ENCODE data around the gene CENPU.
"Not testable (repeated sequence)": the region's sequence is repeated elsewhere in the genome, so short reads cannot be mapped to it uniquely, and the experiment has no call there.

The CENPU gene, protein sequence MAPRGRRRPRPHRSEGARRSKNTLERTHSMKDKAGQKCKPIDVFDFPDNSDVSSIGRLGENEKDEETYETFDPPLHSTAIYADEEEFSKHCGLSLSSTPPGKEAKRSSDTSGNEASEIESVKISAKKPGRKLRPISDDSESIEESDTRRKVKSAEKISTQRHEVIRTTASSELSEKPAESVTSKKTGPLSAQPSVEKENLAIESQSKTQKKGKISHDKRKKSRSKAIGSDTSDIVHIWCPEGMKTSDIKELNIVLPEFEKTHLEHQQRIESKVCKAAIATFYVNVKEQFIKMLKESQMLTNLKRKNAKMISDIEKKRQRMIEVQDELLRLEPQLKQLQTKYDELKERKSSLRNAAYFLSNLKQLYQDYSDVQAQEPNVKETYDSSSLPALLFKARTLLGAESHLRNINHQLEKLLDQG

GRCh38 chr4:184733654-184734524 lies at the start of gene CENPU:
TSS of gene CENPU (minus strand) at chr4:184734096. CDS start at chr4:184734062, 34 bp downstream.
- DNase-seq: peak; percentile 91

DNA sequence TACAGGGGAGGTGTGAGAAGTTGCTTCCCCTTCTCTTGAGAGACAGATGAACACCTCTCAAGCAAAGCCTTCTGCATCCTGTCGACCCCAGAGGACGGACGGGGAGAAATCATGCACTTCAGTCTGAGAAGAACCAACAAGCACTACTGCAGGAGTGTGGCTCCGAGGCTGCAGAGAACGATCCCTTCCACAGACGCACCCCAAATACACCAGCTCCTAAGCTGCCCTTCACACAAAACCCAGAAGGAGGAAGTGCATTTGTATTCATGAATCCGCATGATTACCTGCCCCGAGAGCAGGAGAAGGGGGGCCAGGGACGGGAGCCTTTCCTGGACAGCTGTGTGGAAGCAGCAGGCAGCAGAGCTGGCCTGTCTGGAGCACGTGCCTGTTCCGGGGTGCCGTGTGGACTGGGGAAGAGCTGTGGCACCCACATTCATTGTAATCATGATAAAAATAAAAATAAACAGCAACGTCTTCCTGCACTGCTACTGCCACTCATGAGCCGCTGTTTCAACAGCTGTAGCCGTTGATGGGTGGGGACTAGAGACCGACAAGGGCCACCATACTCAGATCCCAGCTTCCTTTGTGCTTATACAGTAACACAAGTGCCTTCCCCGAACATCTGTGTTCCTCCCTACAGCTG lies 49.0 kb upstream of the CENPU start:
- DNase-seq: no peak

- DNase-seq: not testable (repeated sequence)
These were observed 45.3 kb upstream of the CENPU start for GRCh38 chr4:184779160-184779559.

DNA sequence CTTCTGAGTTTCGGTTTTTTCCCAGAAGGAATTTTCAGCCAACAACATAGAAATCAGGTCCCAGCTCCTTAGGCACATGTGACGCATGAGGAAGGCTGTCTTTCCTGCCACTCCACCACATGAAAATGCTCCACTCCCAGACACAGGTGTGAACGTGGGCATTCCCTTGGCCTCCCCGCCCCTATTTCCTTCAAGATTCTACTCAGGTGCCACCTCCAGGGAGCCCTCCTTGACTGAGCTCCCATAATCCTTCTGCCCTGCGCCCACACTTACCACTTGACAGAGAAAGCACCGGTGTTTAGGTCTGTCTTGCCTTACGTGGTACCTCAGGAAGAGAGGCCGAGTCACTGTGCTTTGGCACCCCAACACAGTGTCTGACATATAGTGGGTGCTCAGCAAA lies 44.4 kb upstream of the CENPU start:
- no peak for DNase-seq

DNA sequence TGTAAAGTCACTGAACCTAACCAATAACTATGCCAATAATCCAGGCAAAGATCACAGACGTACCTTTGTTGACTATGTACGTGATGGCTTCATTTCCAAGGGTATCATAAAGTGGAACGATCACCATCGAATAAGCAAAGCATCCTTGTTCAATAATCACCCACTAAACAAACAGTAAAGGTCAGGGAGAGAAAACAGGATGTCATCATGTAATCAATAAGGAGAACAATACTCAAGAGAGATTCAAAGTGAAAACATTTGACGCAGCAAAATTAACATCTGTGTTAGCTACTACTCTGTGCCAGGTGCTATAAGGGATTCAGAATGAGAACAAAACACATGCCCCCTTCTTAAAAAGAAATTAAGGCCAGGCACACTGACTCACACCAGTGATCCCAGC lies 42.9 kb upstream of the CENPU start:
- no peak for DNase-seq

GRCh38 chr4:184775854-184776555 lies 42.1 kb upstream of the CENPU start:
- no peak for DNase-seq

DNA sequence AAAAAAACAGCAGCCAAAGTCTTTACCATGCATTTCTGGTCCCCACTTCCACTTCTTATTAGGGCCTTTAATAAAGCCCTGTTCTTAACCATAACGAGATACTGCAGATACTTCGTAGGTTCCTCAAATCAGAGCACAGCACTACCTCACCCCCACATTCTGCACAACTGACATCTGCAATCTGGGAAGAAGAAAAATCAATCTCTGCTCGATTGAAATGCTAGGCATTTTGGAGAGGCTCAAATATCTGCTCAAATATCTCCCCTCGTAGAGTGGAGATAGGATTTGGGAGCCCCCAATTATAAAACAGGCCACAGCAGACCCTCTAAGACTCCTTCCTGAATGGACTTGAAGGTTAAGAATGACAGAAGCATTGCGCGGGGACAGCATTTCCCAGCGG lies 40.3 kb upstream of the CENPU start:
- no peak for DNase-seq

- no peak for DNase-seq
These were observed 37.5 kb upstream of the CENPU start for GRCh38 chr4:184771416-184771815.

DNA sequence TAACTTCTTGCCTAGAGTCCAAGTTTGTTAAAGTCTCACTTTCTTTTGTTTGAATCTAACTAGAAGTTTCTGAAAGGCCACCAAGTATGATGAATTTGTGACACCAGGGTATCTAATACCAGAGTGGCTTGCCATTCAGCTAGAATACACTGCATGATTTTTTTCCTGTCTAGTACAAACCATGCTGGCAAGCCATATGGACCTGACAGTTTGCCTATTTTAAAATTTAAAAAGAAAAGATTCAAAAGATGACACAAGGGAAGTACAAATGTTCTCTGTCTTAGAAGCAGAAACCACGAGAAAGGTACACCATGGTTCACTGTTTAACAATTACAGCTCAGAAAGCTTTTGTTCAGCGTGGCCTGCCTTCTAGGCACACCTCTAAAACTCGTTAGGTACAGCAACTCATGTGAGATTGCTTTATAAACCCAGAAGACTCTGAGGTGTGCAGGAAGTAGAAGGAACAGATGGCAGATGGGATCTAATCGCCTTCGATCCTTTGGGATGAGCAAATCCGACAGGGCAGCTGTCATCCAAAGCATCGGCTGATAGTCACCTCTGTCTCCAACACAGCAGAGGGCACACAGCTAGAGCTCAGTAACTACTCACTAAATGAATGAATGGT lies 35.4 kb upstream of the CENPU start:
- no peak for DNase-seq

DNA sequence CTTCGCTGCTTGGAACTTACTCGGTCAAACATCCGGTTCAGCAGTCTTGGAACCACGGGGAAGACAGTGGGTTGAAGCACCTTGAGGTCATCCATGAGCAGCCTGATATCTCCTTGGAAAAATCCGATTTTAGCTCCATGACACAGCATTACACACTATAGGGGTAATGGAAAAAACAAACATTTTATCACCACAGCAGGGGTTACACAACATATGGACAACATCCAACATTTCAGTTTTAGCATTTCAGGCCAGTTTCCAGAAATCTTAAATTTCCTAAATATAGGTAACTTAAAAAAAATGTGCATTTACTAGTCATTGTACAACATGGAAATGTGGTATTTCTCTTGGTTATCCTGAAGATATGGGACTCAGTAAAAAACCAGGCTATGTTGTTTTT lies 34.4 kb upstream of the CENPU start:
- no peak for DNase-seq

DNA sequence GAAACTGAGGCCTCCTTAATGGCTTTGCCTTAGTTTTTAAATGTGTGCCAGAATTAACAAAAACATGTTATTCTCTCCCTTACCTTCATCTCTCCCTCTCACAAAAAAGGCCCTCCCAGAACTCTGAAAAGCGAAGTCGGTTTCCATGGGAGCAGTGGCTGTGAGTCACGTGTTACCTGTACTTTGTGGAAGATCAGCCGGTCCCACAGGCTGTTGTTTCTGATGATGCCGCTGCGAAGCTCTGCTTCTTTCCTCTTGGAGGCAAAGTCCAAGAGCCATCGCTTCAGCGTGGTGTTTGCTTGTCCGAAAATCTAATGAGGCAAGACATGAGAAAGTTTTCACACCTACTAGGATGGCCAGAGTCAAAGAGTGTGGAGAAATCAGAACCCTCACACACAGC lies 32.5 kb upstream of the CENPU start:
- no peak for DNase-seq

- no peak for DNase-seq
These were observed 31.8 kb upstream of the CENPU start for GRCh38 chr4:184765473-184766340.

DNA sequence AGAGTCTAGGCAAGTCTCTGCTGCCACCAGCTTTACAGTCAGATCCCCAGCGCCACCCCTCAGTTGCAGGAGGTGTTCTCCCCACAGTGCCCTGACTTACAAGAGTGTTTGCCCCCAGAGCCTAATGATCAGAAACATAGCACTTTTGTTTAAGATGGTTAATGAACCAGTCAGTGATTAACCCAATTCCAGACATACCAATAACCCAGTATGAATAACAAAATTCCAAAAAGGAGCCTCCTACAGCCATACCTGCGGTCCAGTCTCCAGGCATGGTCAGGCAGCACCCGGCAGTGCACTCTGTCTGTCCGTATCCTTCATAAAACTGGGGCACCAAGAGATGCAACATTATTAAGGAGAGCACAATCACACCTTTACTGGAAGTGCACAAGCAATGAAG lies 30.7 kb upstream of the CENPU start:
- DNase-seq: no peak

DNA sequence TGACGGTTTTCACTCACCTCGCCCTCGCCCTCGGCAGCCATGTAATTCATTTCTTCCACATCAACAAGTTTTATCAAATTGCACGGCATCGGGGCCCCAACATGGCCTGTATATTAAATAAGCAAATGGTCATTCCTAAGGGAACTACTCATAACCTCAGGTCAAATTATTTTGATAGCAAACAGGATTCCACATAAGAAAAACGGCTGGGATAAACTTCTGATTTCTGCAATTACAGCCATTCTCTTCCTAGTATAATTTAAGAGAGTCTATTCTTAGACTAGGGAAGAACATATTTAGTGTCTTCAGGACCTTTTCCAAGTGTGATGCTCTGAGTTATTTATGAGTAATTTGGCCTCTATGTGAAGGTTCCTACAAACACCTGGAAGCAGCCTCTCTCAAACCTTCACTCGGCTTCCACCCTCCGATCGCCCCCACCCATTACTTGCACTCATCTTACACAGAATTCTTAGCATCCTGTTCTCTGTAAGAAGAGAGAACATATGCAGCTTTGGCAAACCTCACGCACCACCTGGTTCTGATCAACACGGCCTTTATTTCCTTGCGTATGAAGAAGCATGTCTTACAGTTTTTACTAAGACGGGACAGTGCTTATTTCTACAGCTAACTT lies 29.4 kb upstream of the CENPU start:
- DNase-seq: no peak

DNA sequence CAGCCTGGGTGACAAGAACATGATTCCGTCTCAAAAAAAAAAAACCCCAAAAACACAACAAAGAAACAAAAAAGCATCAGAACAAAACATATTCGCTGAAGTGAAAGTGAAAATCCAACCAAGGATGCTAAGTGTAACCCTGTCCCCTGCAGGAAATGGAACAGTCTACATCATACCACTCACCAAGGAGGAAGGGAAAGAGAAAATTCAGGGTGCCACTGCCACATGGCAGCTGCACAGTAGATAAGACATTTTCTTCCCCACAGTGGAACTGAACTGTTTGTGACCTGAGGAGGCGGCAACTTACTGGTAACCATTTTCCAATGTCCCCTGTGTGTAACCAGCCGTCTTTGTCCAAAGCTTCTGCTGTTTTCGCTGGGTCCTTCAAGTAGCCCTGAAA lies 28.2 kb upstream of the CENPU start:
- no peak for DNase-seq

GRCh38 chr4:184760681-184761080 lies 26.8 kb upstream of the CENPU start:
- DNase-seq: no peak

DNA sequence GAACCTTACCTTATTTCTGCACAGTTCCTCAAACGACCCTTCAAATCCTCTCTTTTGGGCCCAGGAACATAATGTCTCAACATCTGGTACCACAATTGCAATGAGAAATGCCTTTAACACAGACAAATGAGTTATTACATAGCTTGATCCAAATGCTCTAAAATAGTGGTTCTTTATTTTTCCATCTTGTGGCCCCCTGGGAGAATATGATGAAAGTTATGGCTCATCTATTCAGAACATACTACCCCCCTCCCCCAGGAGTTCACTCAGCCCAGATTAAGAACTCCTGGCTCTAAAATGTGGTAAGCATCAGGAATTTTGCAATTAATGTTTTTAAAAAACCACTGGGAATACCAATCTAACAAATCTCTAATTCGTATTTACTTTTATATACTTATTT lies 23.9 kb upstream of the CENPU start:
- no peak for DNase-seq

DNA sequence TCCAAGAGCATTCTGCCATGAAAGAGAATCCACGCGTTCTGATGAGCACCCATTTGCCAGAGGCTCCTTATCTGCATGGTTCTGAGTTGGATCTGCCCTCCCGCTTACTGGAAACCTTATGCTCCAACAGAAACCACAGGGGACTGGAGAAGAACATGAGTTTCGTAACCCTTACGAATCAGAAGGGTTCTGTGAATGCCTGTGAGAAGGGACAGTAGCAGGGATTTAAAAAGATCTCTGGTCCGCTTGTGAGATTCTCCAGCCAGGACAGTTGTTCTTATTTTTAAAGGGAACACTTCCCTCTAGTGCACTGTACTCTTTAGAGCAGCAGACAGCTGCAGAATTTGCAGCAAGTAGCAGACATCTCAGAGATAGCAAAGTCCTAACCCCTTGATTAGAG lies 22.5 kb upstream of the CENPU start:
- DNase-seq: no peak

GRCh38 chr4:184755278-184755677 lies 21.4 kb upstream of the CENPU start:
- DNase-seq: no peak

- DNase-seq: no peak
These were observed 18.8 kb upstream of the CENPU start for GRCh38 chr4:184752496-184753275.

All from DMS79 treated with DMSO at 0.1 percent for 48 hours (cell line).